NCI-H1092 treated with DMSO at 0.1 percent for 48 hours (cell line): ENCODE results near the gene SLC16A8.
"Not testable (repeated sequence)": the region's sequence is repeated elsewhere in the genome, so short reads cannot be mapped to it uniquely, and the experiment has no call there.

Source experiments
- DNase-seq: peaks from one replicate; lab custom pipeline; 2025; lab: John Stamatoyannopoulos, UW

SLC16A8 gene, protein sequence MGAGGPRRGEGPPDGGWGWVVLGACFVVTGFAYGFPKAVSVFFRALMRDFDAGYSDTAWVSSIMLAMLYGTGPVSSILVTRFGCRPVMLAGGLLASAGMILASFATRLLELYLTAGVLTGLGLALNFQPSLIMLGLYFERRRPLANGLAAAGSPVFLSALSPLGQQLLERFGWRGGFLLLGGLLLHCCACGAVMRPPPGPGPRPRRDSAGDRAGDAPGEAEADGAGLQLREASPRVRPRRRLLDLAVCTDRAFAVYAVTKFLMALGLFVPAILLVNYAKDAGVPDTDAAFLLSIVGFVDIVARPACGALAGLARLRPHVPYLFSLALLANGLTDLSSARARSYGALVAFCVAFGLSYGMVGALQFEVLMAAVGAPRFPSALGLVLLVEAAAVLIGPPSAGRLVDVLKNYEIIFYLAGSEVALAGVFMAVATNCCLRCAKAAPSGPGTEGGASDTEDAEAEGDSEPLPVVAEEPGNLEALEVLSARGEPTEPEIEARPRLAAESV

DNA sequence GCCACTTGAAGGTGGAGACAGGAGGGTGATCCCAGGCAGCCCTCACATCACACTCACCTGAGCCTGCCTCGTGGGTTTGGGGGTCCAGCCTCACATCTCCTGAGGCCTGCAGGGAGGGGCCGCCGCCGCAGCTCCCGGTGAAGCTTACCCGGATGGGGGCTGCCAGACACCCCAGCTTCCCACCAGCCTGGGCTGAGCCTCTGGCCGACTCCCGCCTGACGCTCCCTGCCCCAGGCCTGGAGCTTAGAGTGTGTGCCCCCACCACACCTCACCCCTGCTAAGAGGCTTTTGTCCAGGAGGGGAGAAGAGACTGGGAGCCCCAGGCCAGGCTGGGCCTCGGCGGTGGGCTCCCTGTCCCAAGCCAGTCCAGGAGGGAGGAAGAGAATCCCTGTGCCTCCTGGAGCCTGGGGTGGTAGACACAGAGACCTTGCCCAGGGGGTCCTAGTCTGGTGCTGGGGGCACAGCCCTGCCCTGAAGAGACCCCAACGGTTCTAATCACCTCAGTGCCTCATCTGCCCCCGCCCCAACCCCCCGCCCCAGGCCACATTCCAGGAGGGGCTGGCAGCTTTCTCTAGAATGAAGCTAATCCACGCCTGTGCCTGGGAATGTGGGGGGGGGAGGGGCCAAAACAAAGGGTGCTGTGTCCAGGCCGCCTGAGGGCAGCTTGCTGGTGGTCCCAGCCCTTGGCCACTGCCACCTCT is at the start of gene SLC16A8:
Gene SLC16A8 (minus strand): TSS at position 254 of the 701 bp plus-strand sequence. CDS start 1,311 bp downstream, outside the sequence.
- no peak for DNase-seq

- DNase-seq, result no peak
Observed at GRCh38 chr22:38133331-38133730, 49.3 kb upstream of the SLC16A8 start.

DNA sequence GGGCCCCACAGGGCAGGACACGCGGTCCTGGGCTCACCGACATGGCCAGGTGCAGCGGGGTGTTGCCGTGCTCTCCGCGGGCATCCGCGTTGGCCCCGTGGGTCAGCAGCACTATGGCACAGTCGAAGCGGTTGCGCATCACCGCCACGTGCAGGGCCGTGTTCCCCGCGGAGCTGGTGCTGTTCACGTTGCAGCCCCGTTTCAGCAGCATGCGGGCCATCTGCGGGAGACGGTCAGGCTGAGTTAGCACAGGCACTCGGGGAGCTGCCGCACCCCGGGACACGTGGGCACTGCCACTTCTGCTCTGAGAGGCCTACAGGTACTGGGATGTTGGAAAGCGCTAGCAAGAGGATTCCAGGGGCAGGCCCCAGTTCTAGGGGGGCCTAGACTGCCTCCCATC is 48.8 kb upstream of the SLC16A8 start:
- DNase-seq, result no peak

DNA sequence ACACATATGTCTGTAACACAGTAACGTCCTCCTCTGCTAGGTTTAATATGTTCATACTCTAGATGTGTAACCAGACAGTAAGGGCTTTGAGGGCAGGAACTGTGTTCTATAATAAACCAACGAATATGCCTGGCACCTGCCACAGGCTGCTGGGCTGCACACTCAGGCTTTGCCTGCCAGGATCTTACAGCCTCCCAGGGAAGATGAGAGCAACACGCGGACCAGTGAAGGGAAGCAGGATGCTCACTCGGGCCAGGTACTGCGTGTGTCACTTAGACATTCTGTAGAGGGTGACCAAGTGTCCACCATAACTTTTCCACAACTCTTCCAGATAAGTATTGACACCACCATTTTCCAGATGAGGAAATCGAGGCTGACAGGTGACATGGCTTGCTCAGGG is 48.2 kb upstream of the SLC16A8 start:
- DNase-seq, result no peak

GRCh38 chr22:38131399-38131798 is 47.4 kb upstream of the SLC16A8 start:
- DNase-seq, result no peak

DNA sequence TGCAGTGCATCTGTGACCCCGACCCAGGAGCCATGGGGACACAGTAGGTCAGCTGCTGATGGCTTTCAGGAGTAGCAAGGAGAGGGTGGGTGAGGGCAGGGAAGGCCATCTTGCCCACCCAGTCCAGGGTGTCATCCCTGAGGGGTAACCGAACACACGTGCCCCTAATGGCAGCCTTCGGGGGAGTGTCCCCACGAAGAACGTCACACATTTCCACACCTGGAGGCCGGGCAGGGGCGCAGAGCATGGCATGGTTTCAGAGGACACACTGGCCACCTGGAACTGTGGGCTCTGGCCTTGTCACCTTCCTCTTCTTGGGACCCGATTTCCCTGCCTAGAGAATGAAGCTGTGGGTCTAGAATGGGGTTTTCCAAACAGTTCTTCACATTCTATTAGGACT is 45.9 kb upstream of the SLC16A8 start:
- no peak for DNase-seq

GRCh38 chr22:38129021-38129420 is 45.0 kb upstream of the SLC16A8 start:
- DNase-seq, result no peak

- DNase-seq, result no peak
Observed at GRCh38 chr22:38127869-38128268, 43.9 kb upstream of the SLC16A8 start.

DNA sequence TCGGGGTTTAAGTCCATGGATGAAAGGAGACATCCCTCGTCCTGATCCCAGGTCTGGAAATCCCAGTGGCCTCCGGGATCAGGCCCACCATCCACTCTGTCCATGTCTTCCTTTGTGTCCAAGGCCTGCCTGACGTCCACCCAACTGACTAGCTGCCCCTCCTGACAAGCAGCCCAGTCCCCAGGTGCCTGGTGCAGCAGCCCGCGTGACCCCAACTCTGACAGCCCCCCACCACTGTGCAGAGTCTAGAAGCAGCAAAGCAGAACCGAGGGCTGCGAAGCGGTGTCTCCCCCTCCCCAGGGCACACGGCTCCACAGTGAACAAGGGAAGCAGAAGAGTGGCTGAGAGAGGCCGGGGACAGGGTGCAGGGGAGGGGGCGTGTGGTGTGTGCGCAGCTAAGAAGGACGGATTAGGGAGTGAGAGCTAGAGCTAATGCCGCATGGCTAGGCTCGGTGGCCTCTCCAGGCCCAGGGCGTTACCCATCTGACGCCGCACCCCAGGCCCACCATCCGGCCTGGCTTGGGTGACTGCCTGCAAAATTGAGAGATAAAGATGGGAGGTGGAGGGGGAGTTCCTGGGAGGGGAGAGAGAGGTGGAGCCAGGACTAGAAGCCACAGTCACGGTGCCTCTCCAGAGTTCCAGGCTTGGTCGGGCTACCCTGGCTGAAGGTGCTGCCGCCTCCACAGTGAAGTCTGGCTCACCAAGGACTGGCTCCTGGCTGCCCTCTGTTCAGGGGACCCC is 43.1 kb upstream of the SLC16A8 start:
- no peak for DNase-seq

DNA sequence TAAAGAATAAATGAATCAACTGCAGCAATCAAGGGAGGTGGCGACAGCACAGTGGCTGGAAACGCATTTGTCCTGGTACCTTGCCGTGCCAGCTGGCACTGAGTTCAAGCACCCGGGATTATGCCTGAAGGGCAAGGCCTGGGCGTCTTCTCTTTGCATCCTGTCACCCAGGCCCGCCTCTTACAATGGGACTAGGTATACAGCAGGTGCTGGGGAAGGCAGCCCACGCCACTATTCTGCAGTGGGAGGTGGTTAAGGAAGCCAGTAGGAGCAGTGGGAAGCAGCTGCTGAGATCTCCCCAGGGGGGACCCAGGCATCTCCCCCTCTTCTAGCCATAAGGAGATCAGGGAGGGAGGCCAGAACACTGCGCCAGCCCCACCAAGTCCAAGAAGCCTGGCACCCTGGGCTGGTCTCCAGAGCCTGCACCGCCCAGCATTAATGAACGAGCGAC is 41.8 kb upstream of the SLC16A8 start:
- DNase-seq, result no peak

- no peak for DNase-seq
Observed at GRCh38 chr22:38125038-38125610, 41.1 kb upstream of the SLC16A8 start.

GRCh38 chr22:38124236-38124974 is 40.4 kb upstream of the SLC16A8 start:
- no peak for DNase-seq

- DNase-seq, result no peak
Observed at GRCh38 chr22:38122616-38123015, 38.6 kb upstream of the SLC16A8 start.

GRCh38 chr22:38120359-38121110 is 36.6 kb upstream of the SLC16A8 start:
- DNase-seq, result no peak

GRCh38 chr22:38118747-38119146 is 34.8 kb upstream of the SLC16A8 start:
- DNase-seq, result not testable (repeated sequence)

DNA sequence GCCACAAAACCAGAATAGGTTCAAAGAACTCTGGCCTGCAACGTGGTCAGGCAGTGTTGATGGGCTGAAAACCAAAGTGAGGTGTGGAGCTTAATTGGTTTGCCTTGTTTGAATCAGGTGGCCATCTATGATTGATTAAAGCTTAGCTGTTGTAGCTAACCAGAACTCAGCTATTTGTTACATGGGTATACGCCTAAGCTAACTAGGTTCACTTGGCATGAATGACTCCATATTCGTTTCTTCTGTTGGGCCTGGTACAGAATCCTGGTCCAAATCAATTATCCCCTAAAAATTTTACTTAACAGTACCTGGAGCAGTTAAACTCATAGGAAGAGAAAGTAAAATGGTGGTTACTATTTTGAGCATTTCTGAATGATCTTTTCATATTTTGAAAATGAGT is 34.2 kb upstream of the SLC16A8 start:
- no peak for DNase-seq

DNA sequence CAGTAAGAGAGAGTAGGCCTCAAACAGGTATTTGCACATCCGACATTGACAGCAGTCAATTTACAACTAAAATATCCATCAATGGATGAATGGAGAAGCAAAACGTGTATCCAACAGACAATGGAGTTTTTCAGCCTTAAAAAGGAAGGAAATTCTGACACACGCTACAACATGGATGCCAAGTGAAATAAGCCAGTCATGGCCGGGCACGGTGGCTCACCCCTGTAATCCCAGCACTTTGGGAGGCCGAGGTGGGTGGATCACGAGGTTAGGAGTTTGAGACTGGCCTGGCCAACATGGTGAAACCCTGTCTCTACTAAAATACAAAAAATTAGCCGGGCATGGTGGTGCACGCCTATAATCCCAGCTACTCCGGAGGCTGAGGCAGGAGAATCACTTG is 33.6 kb upstream of the SLC16A8 start:
- not testable (repeated sequence) for DNase-seq

DNA sequence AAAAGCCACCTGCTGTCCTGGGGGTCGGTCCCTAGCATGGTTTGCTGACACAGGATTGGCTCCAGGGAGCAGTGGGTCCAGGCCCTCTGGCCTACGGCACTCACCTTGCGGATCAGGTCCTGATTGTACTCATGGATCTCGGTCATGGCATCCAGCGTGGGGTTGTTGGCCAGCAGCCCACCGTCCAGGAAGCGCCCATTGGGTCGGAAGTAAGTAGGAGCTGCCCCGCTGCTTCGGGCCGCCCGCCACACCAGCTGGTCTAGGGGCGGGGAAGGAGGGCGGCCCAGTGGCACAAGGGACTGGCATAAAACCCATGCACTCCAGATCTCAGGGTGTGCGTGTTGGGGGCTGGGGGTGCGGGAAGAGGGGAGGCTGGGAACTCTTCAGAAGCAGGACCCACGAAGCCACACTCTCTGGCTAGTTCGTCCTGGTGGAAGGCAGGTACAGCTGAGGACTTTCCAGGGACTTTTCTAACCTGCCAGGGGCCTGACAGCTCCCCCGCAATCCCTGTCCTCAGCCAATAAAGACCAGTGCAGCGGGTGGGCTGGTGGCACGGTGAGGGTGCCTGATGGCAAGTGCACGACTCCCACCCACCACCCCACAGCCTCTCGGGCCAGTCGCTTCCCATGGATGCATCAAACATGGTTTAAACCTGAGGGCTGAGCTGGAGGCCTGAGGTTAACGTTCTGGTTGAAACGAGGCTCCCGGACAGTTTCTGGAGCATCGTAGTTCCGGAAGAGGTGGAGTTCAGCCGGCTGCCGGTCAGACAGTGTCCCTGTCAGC is 31.6 kb upstream of the SLC16A8 start:
- no peak for DNase-seq

DNA sequence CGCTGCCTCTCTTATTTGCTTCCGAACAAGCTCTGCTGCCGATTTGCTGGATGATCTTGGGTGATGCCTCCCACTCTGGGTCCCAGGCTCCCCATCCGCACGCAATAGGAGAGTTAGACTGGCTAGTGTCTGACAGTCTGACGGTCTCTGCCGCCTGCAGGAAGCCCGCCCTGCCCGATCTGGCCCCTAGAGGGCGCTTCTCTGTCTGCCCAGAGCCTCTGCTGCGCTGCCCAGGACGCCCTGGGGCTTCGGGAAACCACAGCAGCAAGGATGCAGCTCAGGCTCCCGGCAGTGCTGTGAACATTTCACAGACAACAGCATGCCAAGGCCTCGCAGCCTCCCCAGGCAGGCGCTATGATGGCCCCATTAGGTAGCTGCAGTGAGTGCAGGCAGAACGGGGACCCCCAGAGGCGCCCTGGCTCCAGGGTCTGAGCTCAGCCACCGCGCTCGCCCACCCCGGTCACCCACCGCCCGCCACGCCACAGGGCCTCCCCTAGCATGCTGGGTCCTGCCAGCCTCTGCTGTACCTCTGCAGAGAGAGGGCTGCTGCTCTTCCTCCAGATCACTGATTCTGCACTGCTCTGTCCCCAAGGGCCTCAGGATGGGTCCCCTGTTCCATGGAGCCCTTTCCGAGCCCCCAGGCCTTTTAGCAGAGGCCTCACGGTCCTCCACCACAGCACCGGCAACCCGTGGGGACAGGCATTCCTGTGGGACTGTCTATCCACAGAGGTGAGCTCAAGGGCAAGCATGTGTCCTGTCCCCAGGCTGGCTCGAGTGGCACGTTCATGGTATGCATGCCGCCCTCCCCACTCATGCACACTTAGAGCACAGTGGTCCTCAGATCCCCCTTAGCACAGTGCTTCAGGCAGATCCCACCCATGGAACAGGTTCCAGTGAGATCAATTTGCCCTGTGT is 30.8 kb upstream of the SLC16A8 start:
- peak; percentile 40 for DNase-seq
